Measurements from ENCODE around the gene DMWD.
"Not testable (repeated sequence)": the region's sequence is repeated elsewhere in the genome, so short reads cannot be mapped to it uniquely, and the experiment has no call there.

DMWD gene

GRCh38 chr19:45801603-45802175, 9.0 kb upstream of the DMWD start:
- peaks cover 30% of the 10 kb centered on the region for H3K27me3 ChIP-seq (ENCODE audit: insufficient read depth, poor library complexity, severe bottlenecking)
- DNase-seq (ENCODE audit: low read depth in 1 of 2, low spot score in 1 of 2): no peak
- H3K4me3 ChIP-seq (replicated peaks; ENCODE audit: insufficient read depth, low read length): no peak overlapping the region
- TF ChIP-seq POLR2AphosphoS5 (IDR thresholded peaks at IDR 0.05; ENCODE audit: low read depth): no peak
- TF ChIP-seq REST (IDR thresholded peaks at IDR 0.05; ENCODE audit: insufficient replicate concordance, low read depth): no peak
- TF ChIP-seq SPI1 (IDR thresholded peaks at IDR 0.05; ENCODE audit: borderline replicate concordance, low read depth): no peak
- no peak for TF ChIP-seq GABPA (IDR thresholded peaks at IDR 0.05; ENCODE audit: low read depth)
- TF ChIP-seq CTCF (IDR thresholded peaks at IDR 0.05; ENCODE audit: insufficient read depth, low read length): no peak
- H3K27ac ChIP-seq (replicated peaks): no peak overlapping the region

- Histone ChIP-seq H3K27ac (replicated peaks) (no peak overlapping the region), H3K4me3 (replicated peaks; ENCODE audit: insufficient read depth, low read length) (no peak overlapping the region), H3K27me3 (ENCODE audit: insufficient read depth, poor library complexity, severe bottlenecking) (peaks cover 39% of the 10 kb centered on the region)
- no peak for TF ChIP-seq POLR2AphosphoS5 (IDR thresholded peaks at IDR 0.05; ENCODE audit: low read depth)
- no peak for TF ChIP-seq REST (IDR thresholded peaks at IDR 0.05; ENCODE audit: insufficient replicate concordance, low read depth)
- no peak for TF ChIP-seq GABPA (IDR thresholded peaks at IDR 0.05; ENCODE audit: low read depth)
- no peak for TF ChIP-seq CTCF (IDR thresholded peaks at IDR 0.05; ENCODE audit: insufficient read depth, low read length)
- TF ChIP-seq SPI1 (IDR thresholded peaks at IDR 0.05; ENCODE audit: borderline replicate concordance, low read depth): no peak
- DNase-seq (ENCODE audit: low read depth in 1 of 2, low spot score in 1 of 2): no peak
These were observed 7.5 kb upstream of the DMWD start for GRCh38 chr19:45800070-45800553.

- not testable (repeated sequence) for H3K4me3 ChIP-seq (replicated peaks; ENCODE audit: insufficient read depth, low read length); H3K27ac ChIP-seq (replicated peaks); DNase-seq (ENCODE audit: low read depth in 1 of 2, low spot score in 1 of 2)
- H3K27me3 ChIP-seq (ENCODE audit: insufficient read depth, poor library complexity, severe bottlenecking): peaks cover 42% of the 10 kb centered on the region
These were observed 6.9 kb upstream of the DMWD start for GRCh38 chr19:45799541-45799940.

DNA sequence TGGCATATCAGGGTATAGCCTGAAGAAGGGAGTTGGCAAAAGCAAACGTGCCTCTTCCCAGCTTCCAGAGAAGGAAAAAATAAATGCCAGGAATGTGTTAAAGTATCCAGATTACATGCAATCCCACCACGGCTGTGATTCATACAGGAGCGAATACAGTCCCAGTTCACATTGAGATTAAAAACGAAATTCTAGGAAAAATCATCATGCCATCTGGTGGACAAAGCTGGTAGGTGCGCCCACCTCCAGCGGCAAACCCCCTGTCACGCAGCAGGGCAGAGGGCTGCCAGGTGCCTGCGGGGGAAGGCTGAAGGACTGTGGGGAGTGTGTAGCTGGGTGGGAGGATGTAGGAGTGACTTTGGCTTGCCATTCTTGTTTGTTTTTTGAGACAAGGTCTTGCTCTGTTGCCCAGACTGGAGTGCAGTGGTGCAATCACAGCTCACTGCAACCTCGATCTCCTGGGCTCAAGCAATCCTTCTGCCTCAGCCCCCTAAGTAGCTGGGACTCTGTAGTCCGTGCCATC, 6.4 kb upstream of the DMWD start:
- Histone ChIP-seq H3K27me3 (ENCODE audit: insufficient read depth, poor library complexity, severe bottlenecking) (peaks cover 42% of the 10 kb centered on the region), H3K4me3 (replicated peaks; ENCODE audit: insufficient read depth, low read length) (no peak overlapping the region)
- DNase-seq (ENCODE audit: low read depth in 1 of 2, low spot score in 1 of 2): peak in 1 of 2 experiments; percentile 30

More for the DNA sequence above, 6.4 kb upstream of the DMWD start:
- no peak overlapping the region for H3K27ac ChIP-seq (replicated peaks)
- TF ChIP-seq POLR2AphosphoS5 (IDR thresholded peaks at IDR 0.05; ENCODE audit: low read depth) (no peak), CTCF (IDR thresholded peaks at IDR 0.05; ENCODE audit: insufficient read depth, low read length) (peak; percentile 73)
